IMR-90 (cell line): ENCODE measurements around the gene LIPI. TPM values are rescaled to one million over a fixed set of nuclear protein-coding genes. Genes with fewer than 3 reads are reported as not detected.

Source experiments
- ATAC-seq: fragments of 200-7000 bp; cut with Tn5 transposase; 2 replicates; pipeline ENCODE4 v1.9.1; 2020; ENCODE audit warnings: low read depth, mild to moderate bottlenecking, moderate library complexity
- BruUV-seq: library from RNA; stranded (reverse); fragments of 400-500 nt; replicated peaks from 2 replicates; lab custom pipeline; 2021; lab: Mats Ljungman, UMichigan
- CTCF ChIA-PET: fragments of 300-600 bp; formaldehyde crosslinking; extraction: SDS; loops from one replicate; lab custom pipeline; 2021; ENCODE audit warnings: antibody characterized with exemption; lab: Yijun Ruan, JAX
- POLR2A ChIA-PET: fragments of 300-600 bp; sonication (Branson Sonifier 250); formaldehyde crosslinking; loops from one replicate; lab custom pipeline; 2022; ENCODE audit warnings: antibody characterized with exemption; ENCODE audit not compliant: unreplicated experiment; lab: Charles Lee
- DNase-seq: peaks from one replicate; pipeline ENCODE4 v3.0.0; 2013
- H2AFZ ChIP-seq: replicated peaks from 2 replicates; pipeline ENCODE3; 2013; ENCODE audit warnings: low read length, mild to moderate bottlenecking; ENCODE audit not compliant: poor library complexity
- H2AK5ac ChIP-seq: 2 replicates; pipeline ENCODE4 v1.6.1; 2013; ENCODE audit warnings: low read depth, low read length, inconsistent platforms
- H2AK9ac ChIP-seq: replicated peaks from 2 replicates; pipeline ENCODE3; 2013; ENCODE audit warnings: mild to moderate bottlenecking, low read depth, low read length, moderate library complexity; ENCODE audit not compliant: poor library complexity
- H2BK120ac ChIP-seq: 2 replicates; pipeline ENCODE4 v1.6.1; 2013; ENCODE audit warnings: low read depth, low read length, inconsistent platforms
- H2BK15ac ChIP-seq: 3 replicates; pipeline ENCODE4 v1.6.1; 2013; ENCODE audit warnings: low read depth, low read length, inconsistent platforms
- H2BK20ac ChIP-seq: 2 replicates; pipeline ENCODE4 v1.6.1; 2013; ENCODE audit warnings: low read depth, mild to moderate bottlenecking, inconsistent platforms, low read length, moderate library complexity
- H2BK5ac ChIP-seq: 2 replicates; pipeline ENCODE4 v1.6.1; 2013; ENCODE audit warnings: mild to moderate bottlenecking, low read depth, low read length, inconsistent platforms; ENCODE audit not compliant: poor library complexity, severe bottlenecking
- H3K14ac ChIP-seq: replicated peaks from 2 replicates; pipeline ENCODE4 v1.6.1; 2013; ENCODE audit warnings: low read depth, low read length, inconsistent platforms
- H3K18ac ChIP-seq: 2 replicates; pipeline ENCODE4 v1.6.1; 2013; ENCODE audit warnings: low read depth, low read length, control low read depth
- H3K23ac ChIP-seq: 2 replicates; pipeline ENCODE4 v1.6.1; 2013; ENCODE audit warnings: low read depth, low read length, inconsistent platforms
- H3K27ac ChIP-seq: 2 replicates; pipeline ENCODE4 v1.5.1; 2013; ENCODE audit warnings: mild to moderate bottlenecking, control low read depth, low read length; ENCODE audit not compliant: insufficient read depth
- H3K27me3 ChIP-seq: 2 replicates; pipeline ENCODE4 v1.6.1; 2013; ENCODE audit warnings: low read length; ENCODE audit not compliant: control insufficient read depth, insufficient read depth
- H3K36me3 ChIP-seq: 2 replicates; pipeline ENCODE4 v1.6.1; 2013; ENCODE audit warnings: low read length, mixed read lengths; ENCODE audit not compliant: control insufficient read depth, insufficient read depth
- H3K4ac ChIP-seq: 2 replicates; pipeline ENCODE4 v1.6.1; 2013; ENCODE audit warnings: low read depth, low read length, inconsistent platforms
- H3K4me1 ChIP-seq: 2 replicates; pipeline ENCODE4 v1.6.1; 2013; ENCODE audit warnings: low read length, mixed read lengths; ENCODE audit not compliant: control insufficient read depth, insufficient read depth
- H3K4me2 ChIP-seq: 2 replicates; pipeline ENCODE4 v1.6.1; 2013; ENCODE audit warnings: low read depth, mild to moderate bottlenecking, control low read depth, low read length, moderate library complexity
- H3K4me3 ChIP-seq: 2 replicates; pipeline ENCODE4 v1.5.1; 2013; ENCODE audit warnings: low read depth, mild to moderate bottlenecking, control low read depth, low read length, moderate library complexity; ENCODE audit not compliant: insufficient read depth
- H3K56ac ChIP-seq: 2 replicates; pipeline ENCODE4 v1.6.1; 2013; ENCODE audit warnings: low read length, inconsistent platforms; ENCODE audit not compliant: insufficient read depth; ENCODE audit errors: extremely low read depth
- H3K79me1 ChIP-seq, 2 experiments: 2 replicates each; pipeline ENCODE4 v1.6.1; 2013; ENCODE audit warnings: low read length in 2 of 2, inconsistent platforms in 1 of 2, low read depth in 1 of 2
- H3K9ac ChIP-seq: 2 replicates; pipeline ENCODE4 v1.6.1; 2013; ENCODE audit warnings: low read depth, low read length, control low read depth
- H3K9me1 ChIP-seq: 2 replicates; pipeline ENCODE4 v1.6.1; 2013; ENCODE audit warnings: low read length, inconsistent platforms; ENCODE audit not compliant: insufficient read depth
- H3K9me3 ChIP-seq: 2 replicates; pipeline ENCODE4 v1.6.1; 2013; ENCODE audit warnings: low read length; ENCODE audit not compliant: control insufficient read depth, insufficient read depth
- H4K20me1 ChIP-seq: 2 replicates; pipeline ENCODE4 v1.6.1; 2013; ENCODE audit warnings: low read length, inconsistent platforms; ENCODE audit not compliant: insufficient read depth
- H4K5ac ChIP-seq: 2 replicates; pipeline ENCODE4 v1.6.1; 2013; ENCODE audit warnings: mild to moderate bottlenecking, low read depth, low read length, control low read depth
- H4K8ac ChIP-seq, 2 experiments: 2 replicates each; pipeline ENCODE4 v1.6.1; 2013; ENCODE audit warnings: low read depth in 2 of 2, low read length in 2 of 2, control low read depth in 1 of 2, inconsistent platforms in 1 of 2
- H4K91ac ChIP-seq: 2 replicates; pipeline ENCODE4 v1.6.1; 2013; ENCODE audit warnings: low read depth, low read length, inconsistent platforms; ENCODE audit not compliant: insufficient read depth
- BHLHE40 ChIP-seq: fragments of 150-350 bp; IDR thresholded peaks from 2 replicates; pipeline ENCODE4 v1.6.1; 2016; ENCODE audit warnings: mild to moderate bottlenecking, low read depth, low read length
- CHD1 ChIP-seq: IDR thresholded peaks from 2 replicates; pipeline ENCODE4 v1.6.1; 2012; ENCODE audit warnings: low read depth, low read length, improper control_type of control experiment
- MAFK ChIP-seq: IDR thresholded peaks from 2 replicates; pipeline ENCODE4 v1.6.1; 2012; ENCODE audit warnings: low read depth, low read length, improper control_type of control experiment
- MAZ ChIP-seq: IDR thresholded peaks from 2 replicates; pipeline ENCODE4 v1.6.1; 2012; ENCODE audit warnings: low read depth, mild to moderate bottlenecking, low read length, improper control_type of control experiment, moderate library complexity, borderline replicate concordance
- MXI1 ChIP-seq: IDR thresholded peaks from 2 replicates; pipeline ENCODE4 v1.6.1; 2012; ENCODE audit warnings: low read depth, mild to moderate bottlenecking, low read length, moderate library complexity, borderline replicate concordance
- NFE2L2 ChIP-seq: fragments of 150-350 bp; IDR thresholded peaks from 2 replicates; pipeline ENCODE4 v1.6.1; 2016; ENCODE audit warnings: low read depth, mild to moderate bottlenecking, low read length
- POLR2A ChIP-seq: IDR thresholded peaks from 2 replicates; pipeline ENCODE4 v1.6.1; 2012; ENCODE audit warnings: mild to moderate bottlenecking, low read depth, low read length
- RAD21 ChIP-seq: IDR thresholded peaks from 2 replicates; pipeline ENCODE4 v1.6.1; 2012; ENCODE audit warnings: low read length, improper control_type of control experiment
- SMC3 ChIP-seq: fragments of 150-350 bp; IDR thresholded peaks from 2 replicates; pipeline ENCODE4 v1.6.1; 2016; ENCODE audit warnings: low read depth, mild to moderate bottlenecking, antibody characterized with exemption, low read length, moderate library complexity
- dilution Hi-C: fragments of 300-500 bp; cut with HindIII; formaldehyde crosslinking; loops from one replicate; pipeline ENCODE4 v1.14.3; 2018; ENCODE audit warnings: low sequenced_read_pairs; ENCODE audit not compliant: unreplicated experiment
- in situ Hi-C: fragments of 300-500 bp; cut with MboI; formaldehyde crosslinking; loops from 3 replicates; pipeline ENCODE4 v1.14.3; 2019; ENCODE audit warnings: low sequenced_read_pairs, inconsistent platforms, mixed read lengths
- intact Hi-C: fragments of 100-400 bp; cut with micrococcal nuclease; formaldehyde crosslinking; loops from 2 replicates; pipeline ENCODE4 v1.10.0; 2022
- polyA plus RNA-seq, 3 experiments: library from polyadenylated mRNA; depleted of rRNA; stranded (reverse); fragments of >200 nt; gene quantifications; 2 replicates each; pipeline ENCODE4 v1.2.3, GENCODE V29; 2012; ENCODE audit warnings: low replicate concordance in 1 of 3
- total RNA-seq: library from RNA; depleted of rRNA; stranded (reverse); fragments of >200 nt; gene quantifications from 2 replicates; pipeline ENCODE4 v1.2.3, GENCODE V29; 2012
- TF ChIP-seq, protein P1 (sequence below): fragments of 150-350 bp; IDR thresholded peaks from 2 replicates; pipeline ENCODE4 v1.6.1; 2017; ENCODE audit warnings: mild to moderate bottlenecking, antibody characterized with exemption, low read length, low read depth

Gene LIPI
- total and polyA plus RNA-seq, 2 of the 4 experiments (the other 2 are of a cell fraction), result not detected

DNA sequence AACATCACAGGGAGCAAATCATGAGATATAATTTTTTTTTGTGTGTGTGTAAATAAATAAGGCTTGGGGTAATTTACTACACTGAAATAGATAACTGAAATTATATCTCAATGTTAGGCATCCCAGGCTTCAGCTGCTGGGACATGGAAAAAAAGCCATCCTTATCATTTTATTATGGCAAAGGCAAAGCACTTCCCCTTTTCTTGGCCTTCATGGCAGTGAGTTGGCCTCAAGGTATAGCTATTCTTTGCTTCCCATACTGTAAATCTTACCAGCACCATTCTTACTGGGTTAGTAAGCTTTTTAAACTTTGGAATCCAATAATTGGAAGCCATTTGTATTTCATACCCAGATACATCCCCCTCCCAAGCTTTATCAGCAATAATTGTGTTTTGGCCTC, 34.2 kb upstream of the LIPI start:
- no peak overlapping the region for H2AK5ac ChIP-seq
- no peak overlapping the region for H4K5ac ChIP-seq
- H3K4me3 ChIP-seq, result no peak overlapping the region
- H3K9ac ChIP-seq, result no peak overlapping the region
- no TSS peak for BruUV-seq
- ChIA-PET CTCF (no interaction called here), POLR2A (interaction anchor here (0.6 kb wide), 1 partner anchor 18 kb away, joined by 4 read pairs; no protein-coding TSS in a partner anchor)
- no peaks in the 10 kb centered on the region for H3K4me1 ChIP-seq
- no peaks in the 10 kb centered on the region for H3K9me1 ChIP-seq
- no peaks in the 10 kb centered on the region for H3K9me3 ChIP-seq
- TF ChIP-seq POLR2A, result no peak
- no peak for TF ChIP-seq MAZ
- no peak for TF ChIP-seq CHD1
- TF ChIP-seq RAD21, result no peak
- TF ChIP-seq BHLHE40, result no peak
- no peak for TF ChIP-seq SMC3
- no peak for TF ChIP-seq MAFK
- TF ChIP-seq, protein P1, sequence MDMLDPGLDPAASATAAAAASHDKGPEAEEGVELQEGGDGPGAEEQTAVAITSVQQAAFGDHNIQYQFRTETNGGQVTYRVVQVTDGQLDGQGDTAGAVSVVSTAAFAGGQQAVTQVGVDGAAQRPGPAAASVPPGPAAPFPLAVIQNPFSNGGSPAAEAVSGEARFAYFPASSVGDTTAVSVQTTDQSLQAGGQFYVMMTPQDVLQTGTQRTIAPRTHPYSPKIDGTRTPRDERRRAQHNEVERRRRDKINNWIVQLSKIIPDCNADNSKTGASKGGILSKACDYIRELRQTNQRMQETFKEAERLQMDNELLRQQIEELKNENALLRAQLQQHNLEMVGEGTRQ, result no peak
- no peak for TF ChIP-seq MXI1
- TF ChIP-seq NFE2L2, result no peak
- no peak overlapping the region for H4K91ac ChIP-seq
- H2BK120ac ChIP-seq, result no peak overlapping the region
- H3K14ac ChIP-seq, result no peak overlapping the region
- no peaks in the 10 kb centered on the region for H4K20me1 ChIP-seq
- H3K56ac ChIP-seq, result no peak overlapping the region
- no peaks in the 10 kb centered on the region for H3K36me3 ChIP-seq
- no peak overlapping the region for H3K27ac ChIP-seq
- no peaks in the 10 kb centered on the region for H3K79me1 ChIP-seq
- H3K23ac ChIP-seq, result no peak overlapping the region
- H3K4me2 ChIP-seq, result no peak overlapping the region
- intact Hi-C loops (no loop called here), dilution Hi-C loops (no loop called here), in situ Hi-C loops (no loop called here)
- no peaks in the 10 kb centered on the region for H3K27me3 ChIP-seq
- no peak overlapping the region for H2BK20ac ChIP-seq
- H2AFZ ChIP-seq, result no peak overlapping the region
- no peak overlapping the region for H4K8ac ChIP-seq
- no peak overlapping the region for H3K4ac ChIP-seq
- H2BK5ac ChIP-seq, result no peak overlapping the region
- no peak overlapping the region for H2AK9ac ChIP-seq
- no peak for DNase-seq
- H2BK15ac ChIP-seq, result no peak overlapping the region
- no peak for ATAC-seq
- no peak overlapping the region for H3K18ac ChIP-seq
